AG04450 (cell line): ENCODE data around the gene SHD. TPM values are rescaled to one million over a fixed set of nuclear protein-coding genes. Genes with fewer than 3 reads are reported as not detected.

Experiments used
- CTCF ChIA-PET: fragments of 300-600, 350-600 bp; formaldehyde crosslinking; extraction: SDS; loops from one replicate; lab custom pipeline; 2022; ENCODE audit warnings: antibody characterized with exemption, inconsistent platforms; lab: Charles Lee
- POLR2A ChIA-PET: fragments of 350-600 bp; formaldehyde crosslinking; extraction: SDS; loops from one replicate; lab custom pipeline; 2021; ENCODE audit warnings: antibody characterized with exemption, inconsistent platforms; lab: Yijun Ruan, JAX
- DNase-seq: peaks from one replicate; pipeline ENCODE4 v3.0.0-alpha.2; 2011; ENCODE audit warnings: low read depth, low spot score
- H3K27ac ChIP-seq: one replicate; pipeline ENCODE4 v1.5.1; 2012; ENCODE audit warnings: low read depth, low read length, control low read depth
- H3K27me3 ChIP-seq: one replicate; pipeline ENCODE4 v1.6.0; 2012; ENCODE audit warnings: low read length; ENCODE audit not compliant: control insufficient read depth, insufficient read depth
- H3K4me3 ChIP-seq: 2 replicates; pipeline ENCODE4 v1.5.1; 2011; ENCODE audit warnings: mild to moderate bottlenecking, low read depth, low read length, control low read depth
- H3K9me3 ChIP-seq: 2 replicates; pipeline ENCODE4 v1.5.1; 2012; ENCODE audit warnings: low read length; ENCODE audit not compliant: control insufficient read depth, insufficient read depth
- CTCF ChIP-seq: IDR thresholded peaks from 2 replicates; pipeline ENCODE4 v1.5.1; 2011; ENCODE audit warnings: low read depth, low read length, control low read depth, inconsistent platforms
- polyA plus RNA-seq: library from polyadenylated mRNA; depleted of rRNA; stranded (reverse); fragments of >200 nt; gene quantifications from 2 replicates; pipeline ENCODE4 v1.2.3, GENCODE V29; 2011; rRNA removed

Gene SHD
- polyA plus RNA-seq, 1 experiment = not detected

- POLR2A ChIA-PET = interaction anchor here (0.6 kb wide), 1 partner anchor 13 kb away, joined by 3 read pairs; no protein-coding TSS in a partner anchor
These were observed 50.8 kb downstream of the SHD start for GRCh38 chr19:4329858-4330257.

GRCh38 chr19:4334929-4335570 lies 56.0 kb downstream of the SHD start:
- ChIA-PET POLR2A (no interaction called here), CTCF (no interaction called here)
- Histone ChIP-seq H3K4me3 (no peak overlapping the region), H3K9me3 (no peaks in the 10 kb centered on the region), H3K27ac (no peak overlapping the region), H3K27me3 (no peaks in the 10 kb centered on the region)
- no peak for DNase-seq
- no peak for TF ChIP-seq CTCF

More at GRCh38 chr19:4329858-4330257, 50.8 kb downstream of the SHD start:
- CTCF ChIA-PET = no interaction called here
- TF ChIP-seq CTCF = no peak
- Histone ChIP-seq H3K27me3 (no peaks in the 10 kb centered on the region), H3K27ac (no peak overlapping the region), H3K9me3 (peaks cover 10% of the 10 kb centered on the region; the same call in 1 of the 2 replicates), H3K4me3 (no peak overlapping the region)
- no peak for DNase-seq

- peak overlapping the region; percentile 21 for H3K27ac ChIP-seq
- no peaks in the 10 kb centered on the region for H3K27me3 ChIP-seq
- no peak for TF ChIP-seq CTCF
- POLR2A ChIA-PET = interaction anchor here (1.1 kb wide), 1 partner anchor 10 kb away, joined by 3 read pairs; no protein-coding TSS in a partner anchor
- H3K9me3 ChIP-seq = no peaks in the 10 kb centered on the region
- no peak for DNase-seq
- CTCF ChIA-PET = interaction anchor here (0.6 to 1.1 kb wide), 2 partner anchors 17 to 63 kb away, joined by 3 read pairs; no protein-coding TSS in a partner anchor
- peak overlapping the region; percentile 55 for H3K4me3 ChIP-seq
These were observed 58.9 kb downstream of the SHD start for GRCh38 chr19:4337906-4338440.

- Histone ChIP-seq H3K4me3 (peak within 1 kb of the TSS; percentile 55), H3K27me3 (no peaks in the 10 kb centered on the region), H3K27ac (peak within 1 kb of the TSS; percentile 21), H3K9me3 (no peaks in the 10 kb centered on the region)
- no peak for DNase-seq
- POLR2A ChIA-PET = interaction anchor here (1.1 kb wide), 1 partner anchor 11 kb away, joined by 3 read pairs; no protein-coding TSS in a partner anchor
- TF ChIP-seq CTCF = no peak
- CTCF ChIA-PET = interaction anchor here (0.6 kb wide), 1 partner anchor 17 kb away, joined by 3 read pairs; no protein-coding TSS in a partner anchor
These were observed 59.6 kb downstream of the SHD start, which contains the start of gene STAP2 for GRCh38 chr19:4338441-4339355. Gene STAP2 (minus strand): TSS chr19:4338827. CDS start chr19:4338753, 74 bp downstream.

Other genes with a start within 250 kb of the SHD start
- gene ZBTB7A, start 212.4 kb upstream of the SHD start, polyA plus RNA-seq = 2.7 and 4.0 TPM in 2 replicates
- gene MAP2K2, start 155.1 kb upstream of the SHD start, polyA plus RNA-seq = 65.1 and 104 TPM in 2 replicates
- not detected in 2 replicates for gene CREB3L3, start 125.6 kb upstream of the SHD start, polyA plus RNA-seq
- gene SIRT6, start 96.7 kb upstream of the SHD start, polyA plus RNA-seq = 12.6 and 16.0 TPM in 2 replicates
- 0.10 and 0.11 TPM in 2 replicates for gene ANKRD24, start 96.6 kb upstream of the SHD start, polyA plus RNA-seq
- 1.1 and 1.3 TPM in 2 replicates for gene EBI3, start 49.7 kb upstream of the SHD start, polyA plus RNA-seq
- 10.2 and 13.0 TPM in 2 replicates for gene YJU2, start 32.2 kb upstream of the SHD start, polyA plus RNA-seq
- not detected in 2 replicates for gene TMIGD2, start 23.1 kb downstream of the SHD start, polyA plus RNA-seq
- 6.8 and 8.9 TPM in 2 replicates for gene FSD1, start 25.3 kb downstream of the SHD start, polyA plus RNA-seq
- 5.3 and 7.4 TPM in 2 replicates for gene STAP2, start 59.6 kb downstream of the SHD start, polyA plus RNA-seq
- gene MPND, start 64.3 kb downstream of the SHD start, polyA plus RNA-seq = 5.1 and 6.5 TPM in 2 replicates
- 40.2 and 57.9 TPM in 2 replicates for gene SH3GL1, start 121.3 kb downstream of the SHD start, polyA plus RNA-seq
- 5.0 and 6.0 TPM in 2 replicates for gene CHAF1A, start 123.4 kb downstream of the SHD start, polyA plus RNA-seq
- 45.2 and 58.3 TPM in 2 replicates for gene UBXN6, start 178.5 kb downstream of the SHD start, polyA plus RNA-seq
- 23.5 and 28.2 TPM in 2 replicates for gene HDGFL2, start 193.0 kb downstream of the SHD start, polyA plus RNA-seq
- 0.07 and 0.11 TPM in 2 replicates for gene PLIN4, start 239.2 kb downstream of the SHD start, polyA plus RNA-seq